OCI-LY3 (cell line): ENCODE data around the gene HOXA4.

Experiments used
- CTCF ChIP-seq: fragments of 200-600, 300-600 bp; sonication (generic); IDR thresholded peaks from 2 replicates; pipeline ENCODE4 v1.5.1; 2014; ENCODE audit warnings: antibody characterized with exemption, low read length, low read depth
- EZH2phosphoT487 ChIP-seq: fragments of 200-600 bp; shearing (Covaris generic); IDR thresholded peaks from 2 replicates; pipeline ENCODE4 v1.6.1; 2018; ENCODE audit warnings: antibody characterized with exemption, mixed run types, low read depth

DNA sequence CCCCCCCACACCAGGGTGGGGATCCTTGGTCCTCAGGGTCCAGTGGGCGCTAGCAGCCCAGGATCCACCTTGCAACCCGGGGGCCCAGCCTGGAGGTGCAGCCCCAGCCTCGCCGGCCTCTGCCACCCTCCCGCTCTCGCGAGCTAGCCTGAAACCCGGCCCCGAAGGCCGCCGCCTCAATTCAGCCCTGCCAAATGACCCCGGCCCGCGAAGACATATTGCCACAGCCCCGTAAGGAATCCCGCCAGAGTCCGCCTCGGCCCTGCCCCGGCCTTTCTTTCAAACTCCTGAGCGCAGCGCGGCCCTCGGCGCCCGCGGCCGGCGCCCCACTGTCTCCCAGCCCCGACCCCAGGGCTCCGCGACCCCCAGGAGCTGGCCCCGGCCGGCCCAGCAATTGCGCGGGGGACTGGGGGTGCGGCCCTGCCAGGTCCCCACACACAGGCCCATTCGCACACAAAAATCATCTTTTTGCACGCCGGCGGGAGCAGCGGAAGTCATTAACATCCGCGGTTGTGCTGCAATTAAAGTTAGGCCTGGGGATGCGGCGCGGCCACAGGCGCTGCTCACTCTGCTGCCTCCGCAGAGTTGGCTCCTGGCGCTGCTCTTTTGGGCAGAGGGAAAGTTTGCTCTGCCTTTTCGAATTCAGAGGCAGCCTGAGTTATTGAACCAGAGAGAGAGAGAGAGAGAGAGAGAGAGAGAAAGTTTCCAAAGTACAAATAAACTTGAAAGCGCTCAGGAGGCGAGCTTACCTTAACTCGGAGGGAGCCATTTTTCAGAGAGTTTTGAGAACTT lies 9.0 kb upstream of the HOXA4 start:
- TF ChIP-seq CTCF: no peak
- TF ChIP-seq EZH2phosphoT487: no peak
